ENCODE measurements around the gene ATF4.

ATF4 gene

GRCh38 chr22:39545386-39546365 lies 25.3 kb downstream of the ATF4 start:
- peak in 1 of 10 donors; percentile 52 for DNase-seq
- intact Hi-C loops (cut with DNase I), result no loop called here

GRCh38 chr22:39546889-39547586 lies 26.7 kb downstream of the ATF4 start:
- DNase-seq, result peak in 7 of 10 donors; percentile 36 to 93 (median 65)
- intact Hi-C loops (cut with DNase I), result no loop called here

- intact Hi-C loops (cut with DNase I), result no loop called here
- DNase-seq, result no peak
Measured at GRCh38 chr22:39547587-39547947, 27.2 kb downstream of the ATF4 start.

- DNase-seq, result no peak
- intact Hi-C loops (cut with DNase I), result no loop called here
Measured at GRCh38 chr22:39553429-39553828, 33.1 kb downstream of the ATF4 start.

GRCh38 chr22:39554151-39554550 lies 33.8 kb downstream of the ATF4 start:
- intact Hi-C loops (cut with DNase I), result no loop called here
- no peak for DNase-seq

GRCh38 chr22:39556970-39557841 lies 36.8 kb downstream of the ATF4 start:
- DNase-seq, result peak in 8 of 10 donors; percentile 35 to 95 (median 66)
- intact Hi-C loops (cut with DNase I), result loop anchor here (5.0 kb wide), 1 partner anchor 465 kb away; no protein-coding TSS in a partner anchor

- DNase-seq, result peak in 1 of 10 donors; percentile 76
- intact Hi-C loops (cut with DNase I), result loop anchor here (5.0 kb wide), 1 partner anchor 464 kb away; no protein-coding TSS in a partner anchor
Measured at GRCh38 chr22:39558254-39558727, 37.9 kb downstream of the ATF4 start.

- intact Hi-C loops (cut with DNase I), result loop anchor here (5.0 kb wide), 1 partner anchor 463 kb away; no protein-coding TSS in a partner anchor
- peak in 1 of 10 donors; percentile 86 for DNase-seq
Measured at GRCh38 chr22:39558950-39559349, 38.6 kb downstream of the ATF4 start.

- DNase-seq, result no peak
Measured at GRCh38 chr22:39559456-39560105, 39.2 kb downstream of the ATF4 start.

GRCh38 chr22:39560127-39560526 lies 39.8 kb downstream of the ATF4 start:
- no peak for DNase-seq
- intact Hi-C loops (cut with DNase I), result no loop called here

More at GRCh38 chr22:39559456-39560105, 39.2 kb downstream of the ATF4 start:
- intact Hi-C loops (cut with DNase I), result loop anchor here (5.0 kb wide), 1 partner anchor 463 kb away; no protein-coding TSS in a partner anchor

- intact Hi-C loops (cut with DNase I), result no loop called here
- DNase-seq, result no peak
Measured at GRCh38 chr22:39562839-39563489, 42.6 kb downstream of the ATF4 start.

- intact Hi-C loops (cut with DNase I), result no loop called here
- no peak for DNase-seq
Measured at GRCh38 chr22:39563571-39564428, 43.4 kb downstream of the ATF4 start.

GRCh38 chr22:39565414-39565944 lies 45.1 kb downstream of the ATF4 start:
- intact Hi-C loops (cut with DNase I), result no loop called here
- DNase-seq, result no peak

- no peak for DNase-seq
- intact Hi-C loops (cut with DNase I), result no loop called here
Measured at GRCh38 chr22:39567135-39567946, 47.0 kb downstream of the ATF4 start.

GRCh38 chr22:39568278-39568981 lies 48.1 kb downstream of the ATF4 start:
- intact Hi-C loops (cut with DNase I), result no loop called here
- no peak for DNase-seq

- intact Hi-C loops (cut with DNase I), result no loop called here
- DNase-seq, result no peak
Measured at GRCh38 chr22:39569066-39569465, 48.7 kb downstream of the ATF4 start.

Measured in posterior cingulate gyrus (tissue), 11 donors.